Breast epithelium (tissue), 3 donors: ENCODE results near the gene TRAFD1.

Source experiments
- CTCF ChIP-seq, 3 donors: fragments of 450-650 bp; IDR thresholded peaks; one replicate each; pipeline ENCODE4 v1.5.1; 2016 to 2017; ENCODE audit warnings: antibody characterized with exemption in 3 of 3, mild to moderate bottlenecking in 3 of 3, moderate library complexity in 3 of 3
- POLR2A ChIP-seq: fragments of 450-650 bp; IDR thresholded peaks from one replicate; pipeline ENCODE4 v1.6.1; 2016; ENCODE audit warnings: antibody characterized with exemption, mild to moderate bottlenecking, moderate library complexity

GRCh38 chr12:112116232-112117060 lies 8.9 kb upstream of the TRAFD1 start:
- TF ChIP-seq CTCF (IDR thresholded peaks at IDR 0.05) (no peak), POLR2A (no peak)
